Measurements from ENCODE around the gene OBSCN.

GRCh38 chr1:228347181-228347580 is 139.3 kb downstream of the OBSCN start:
- TF ChIP-seq, protein P1, sequence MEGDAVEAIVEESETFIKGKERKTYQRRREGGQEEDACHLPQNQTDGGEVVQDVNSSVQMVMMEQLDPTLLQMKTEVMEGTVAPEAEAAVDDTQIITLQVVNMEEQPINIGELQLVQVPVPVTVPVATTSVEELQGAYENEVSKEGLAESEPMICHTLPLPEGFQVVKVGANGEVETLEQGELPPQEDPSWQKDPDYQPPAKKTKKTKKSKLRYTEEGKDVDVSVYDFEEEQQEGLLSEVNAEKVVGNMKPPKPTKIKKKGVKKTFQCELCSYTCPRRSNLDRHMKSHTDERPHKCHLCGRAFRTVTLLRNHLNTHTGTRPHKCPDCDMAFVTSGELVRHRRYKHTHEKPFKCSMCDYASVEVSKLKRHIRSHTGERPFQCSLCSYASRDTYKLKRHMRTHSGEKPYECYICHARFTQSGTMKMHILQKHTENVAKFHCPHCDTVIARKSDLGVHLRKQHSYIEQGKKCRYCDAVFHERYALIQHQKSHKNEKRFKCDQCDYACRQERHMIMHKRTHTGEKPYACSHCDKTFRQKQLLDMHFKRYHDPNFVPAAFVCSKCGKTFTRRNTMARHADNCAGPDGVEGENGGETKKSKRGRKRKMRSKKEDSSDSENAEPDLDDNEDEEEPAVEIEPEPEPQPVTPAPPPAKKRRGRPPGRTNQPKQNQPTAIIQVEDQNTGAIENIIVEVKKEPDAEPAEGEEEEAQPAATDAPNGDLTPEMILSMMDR (conservative IDR thresholded peaks at IDR 0.05; ENCODE audit: low read length), result no peak
- TF ChIP-seq EZH2phosphoT487 (IDR thresholded peaks at IDR 0.05; ENCODE audit: borderline replicate concordance), result no peak
